ENCODE data around the gene SLC31A1. TPM values are rescaled to one million over a fixed set of nuclear protein-coding genes. Genes with fewer than 3 reads are reported as not detected.

The SLC31A1 gene
- total and polyA plus RNA-seq, 10 donors: 3.0 to 22.7 (median 18.6) TPM

DNA sequence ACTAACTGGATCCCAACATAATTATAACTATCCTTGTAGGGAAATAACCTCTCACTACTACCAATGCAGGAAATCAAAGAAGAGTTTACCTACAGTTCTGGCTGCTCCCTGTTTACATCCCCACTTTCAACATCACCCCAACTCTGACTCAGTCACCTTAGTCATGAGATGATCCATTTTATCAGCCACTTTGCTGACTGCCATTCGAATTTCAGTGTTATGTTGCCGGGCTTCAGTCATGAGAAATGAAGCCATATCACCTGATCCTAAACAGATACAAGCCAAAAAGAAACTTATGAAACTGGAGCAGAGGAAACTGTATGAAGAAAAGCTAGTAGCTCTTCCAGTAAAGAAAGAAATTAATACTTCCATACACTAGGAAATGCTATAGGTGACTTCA lies 36.8 kb upstream of the SLC31A1 start:
- intact Hi-C loops (cut with DNase I; ENCODE audit: low total_unique reads): no loop called here
- peaks cover 0 to 44% (median 9%) of the 10 kb centered on the region in 6 donors for H3K4me1 ChIP-seq
- no peak for DNase-seq
- 91 to 97% (median 93%) methylated on average over 2 of the region's 2 CpGs for WGBS, 5 donors
- no peak overlapping the region for H3K27ac ChIP-seq
- TF ChIP-seq POLR2AphosphoS5 (IDR thresholded peaks at IDR 0.05) (no peak), POLR2A (IDR thresholded peaks at IDR 0.05) (no peak)
- TF ChIP-seq, protein P1, sequence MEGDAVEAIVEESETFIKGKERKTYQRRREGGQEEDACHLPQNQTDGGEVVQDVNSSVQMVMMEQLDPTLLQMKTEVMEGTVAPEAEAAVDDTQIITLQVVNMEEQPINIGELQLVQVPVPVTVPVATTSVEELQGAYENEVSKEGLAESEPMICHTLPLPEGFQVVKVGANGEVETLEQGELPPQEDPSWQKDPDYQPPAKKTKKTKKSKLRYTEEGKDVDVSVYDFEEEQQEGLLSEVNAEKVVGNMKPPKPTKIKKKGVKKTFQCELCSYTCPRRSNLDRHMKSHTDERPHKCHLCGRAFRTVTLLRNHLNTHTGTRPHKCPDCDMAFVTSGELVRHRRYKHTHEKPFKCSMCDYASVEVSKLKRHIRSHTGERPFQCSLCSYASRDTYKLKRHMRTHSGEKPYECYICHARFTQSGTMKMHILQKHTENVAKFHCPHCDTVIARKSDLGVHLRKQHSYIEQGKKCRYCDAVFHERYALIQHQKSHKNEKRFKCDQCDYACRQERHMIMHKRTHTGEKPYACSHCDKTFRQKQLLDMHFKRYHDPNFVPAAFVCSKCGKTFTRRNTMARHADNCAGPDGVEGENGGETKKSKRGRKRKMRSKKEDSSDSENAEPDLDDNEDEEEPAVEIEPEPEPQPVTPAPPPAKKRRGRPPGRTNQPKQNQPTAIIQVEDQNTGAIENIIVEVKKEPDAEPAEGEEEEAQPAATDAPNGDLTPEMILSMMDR (IDR thresholded peaks at IDR 0.05 in 8 of 11, conservative IDR thresholded peaks at IDR 0.05 in 3 of 11): no peak
- H3K9me3 ChIP-seq: no peaks in the 10 kb centered on the region
- H3K27me3 ChIP-seq (replicated peaks in 1 of 7): no peaks in the 10 kb centered on the region
- peaks cover 10 to 99% (median 91%) of the 10 kb centered on the region in 6 donors for H3K36me3 ChIP-seq
- no peak overlapping the region for H3K4me3 ChIP-seq

DNA sequence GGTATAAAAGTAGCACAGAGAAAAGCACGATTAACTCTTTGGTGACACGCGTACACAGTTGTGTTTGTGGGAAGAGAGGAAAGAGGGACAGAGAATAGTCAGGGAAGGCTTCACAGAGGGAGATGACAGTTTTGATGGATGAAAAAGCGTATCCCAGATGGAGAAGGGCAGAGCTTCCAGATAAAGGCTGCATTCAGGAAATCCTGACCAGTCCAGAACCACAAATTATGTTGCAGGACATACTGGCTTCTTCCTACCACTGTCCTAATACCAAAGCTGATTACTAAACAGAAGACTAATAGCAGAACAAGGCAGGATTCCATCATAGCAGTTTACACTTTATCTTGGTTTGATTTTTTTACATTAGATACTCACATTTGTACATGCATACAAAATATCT lies 36.1 kb upstream of the SLC31A1 start:
- intact Hi-C loops (cut with DNase I; ENCODE audit: low total_unique reads): no loop called here
- no peak overlapping the region for H3K4me3 ChIP-seq
- no peaks in the 10 kb centered on the region for H3K27me3 ChIP-seq (replicated peaks in 1 of 7)
- no peak for DNase-seq
- H3K9me3 ChIP-seq: no peaks in the 10 kb centered on the region
- WGBS, 5 donors: 76 to 93% (median 87%) methylated on average over 4 of the region's 4 CpGs
- peak overlapping the region in 1 of 8 donors; percentile 21 for H3K27ac ChIP-seq
- peaks cover 10 to 99% (median 90%) of the 10 kb centered on the region in 6 donors for H3K36me3 ChIP-seq
- TF ChIP-seq, protein P1 (IDR thresholded peaks at IDR 0.05 in 8 of 11, conservative IDR thresholded peaks at IDR 0.05 in 3 of 11): no peak
- TF ChIP-seq POLR2A (IDR thresholded peaks at IDR 0.05) (no peak), POLR2AphosphoS5 (IDR thresholded peaks at IDR 0.05) (no peak)
- H3K4me1 ChIP-seq: peaks cover 0 to 44% (median 9%) of the 10 kb centered on the region in 6 donors

DNA sequence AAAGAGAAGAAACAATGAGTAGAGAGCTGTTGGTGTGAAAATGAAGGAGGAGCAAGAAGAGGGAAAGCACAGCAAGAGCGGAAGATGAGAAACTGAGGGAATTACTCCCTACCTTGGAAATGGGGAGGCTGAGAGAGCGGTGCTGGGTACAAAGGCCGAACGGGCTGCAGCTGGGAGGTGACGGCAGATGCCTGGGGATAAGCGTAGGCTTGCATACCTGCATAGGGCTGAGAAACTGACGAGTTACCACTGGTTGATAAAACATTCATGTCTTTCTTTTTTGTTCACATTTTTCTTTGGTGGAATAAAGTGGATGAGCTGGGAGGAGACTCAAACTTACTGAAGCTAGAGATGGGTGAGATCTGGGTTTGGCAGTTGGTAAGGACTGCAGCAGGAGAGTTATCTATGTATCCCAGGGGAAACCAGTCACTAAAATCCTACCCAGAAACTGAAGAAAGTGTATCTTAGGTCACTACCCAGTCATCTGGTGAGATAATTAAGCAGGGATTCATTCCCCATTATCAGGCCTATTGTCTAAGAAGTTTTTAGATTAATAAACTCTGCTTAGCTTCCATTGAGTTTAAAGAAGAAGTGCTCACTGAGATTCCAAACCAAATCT lies 35.1 kb upstream of the SLC31A1 start:
- DNase-seq: no peak
- peak in 1 of 3 donors; percentile 8 for TF ChIP-seq POLR2AphosphoS5 (IDR thresholded peaks at IDR 0.05)
- TF ChIP-seq, protein P1 (IDR thresholded peaks at IDR 0.05 in 8 of 11, conservative IDR thresholded peaks at IDR 0.05 in 3 of 11): no peak
- no peak for TF ChIP-seq POLR2A (IDR thresholded peaks at IDR 0.05)
- 94 to 100% (median 97%) methylated on average over 7 of the region's 7 CpGs for WGBS, 5 donors
- no peak overlapping the region for H3K4me3 ChIP-seq
- H3K4me1 ChIP-seq: peaks cover 0 to 44% (median 9%) of the 10 kb centered on the region in 6 donors
- H3K9me3 ChIP-seq: no peaks in the 10 kb centered on the region
- no peaks in the 10 kb centered on the region for H3K27me3 ChIP-seq (replicated peaks in 1 of 7)
- peak overlapping the region in 1 of 8 donors; percentile 86 for H3K27ac ChIP-seq
- intact Hi-C loops (cut with DNase I; ENCODE audit: low total_unique reads): no loop called here
- peaks cover 10 to 99% (median 92%) of the 10 kb centered on the region in 6 donors for H3K36me3 ChIP-seq

DNA sequence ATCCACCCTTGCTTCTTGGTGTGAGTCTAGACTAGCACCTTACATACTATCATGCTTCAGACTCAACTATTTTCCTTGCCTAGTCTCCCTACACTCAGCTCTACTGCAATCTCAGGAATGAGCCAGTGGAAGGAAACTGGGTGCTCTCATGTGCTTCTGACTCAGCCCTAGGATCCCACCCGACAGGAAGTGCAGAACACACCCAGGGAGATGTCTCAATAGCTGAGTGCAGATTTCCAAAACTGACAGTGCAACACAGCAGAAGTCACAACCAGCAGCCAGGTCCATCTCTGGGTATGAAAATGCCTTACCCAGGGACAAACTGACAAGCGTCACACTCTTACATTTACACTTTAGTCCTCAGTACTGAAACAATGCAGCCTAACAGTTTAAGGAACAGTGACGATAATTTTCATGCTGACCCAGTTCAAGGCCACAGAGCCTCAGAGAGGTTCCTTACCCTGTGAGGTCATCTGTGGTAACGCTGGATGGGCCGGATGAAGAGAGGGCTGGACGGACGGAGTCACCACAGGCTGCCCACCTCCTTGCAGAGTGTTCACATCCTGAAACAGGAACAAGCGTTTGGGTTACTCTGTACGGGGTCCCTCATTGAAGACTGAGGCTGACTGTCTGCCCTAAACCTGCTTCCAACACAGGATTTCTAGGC lies 33.3 kb upstream of the SLC31A1 start:
- H3K4me3 ChIP-seq: peak overlapping the region in 3 of 8 donors; percentile 12 to 45 (median 20)
- H3K27ac ChIP-seq: peak overlapping the region; percentile 22 to 86 (median 68)
- peaks cover 6 to 99% (median 87%) of the 10 kb centered on the region in 6 donors for H3K36me3 ChIP-seq

More for the DNA sequence above, 33.3 kb upstream of the SLC31A1 start:
- TF ChIP-seq POLR2AphosphoS5 (IDR thresholded peaks at IDR 0.05) (peak in 2 of 3 donors; percentile 42 to 77), POLR2A (IDR thresholded peaks at IDR 0.05) (no peak)
- Histone ChIP-seq H3K9me3 (no peaks in the 10 kb centered on the region), H3K4me1 (peaks cover 0 to 44% (median 9%) of the 10 kb centered on the region in 6 donors), H3K27me3 (replicated peaks in 1 of 7) (no peaks in the 10 kb centered on the region)
- 33 to 77% (median 48%) methylated on average over 9 of the region's 9 CpGs for WGBS, 5 donors
- peak; percentile 79 for DNase-seq
- intact Hi-C loops (cut with DNase I; ENCODE audit: low total_unique reads): no loop called here
